NCI-H2029 treated with DMSO at 0.1 percent for 48 hours (cell line): ENCODE results near the gene STK32A.
"Not testable (repeated sequence)": the region's sequence is repeated elsewhere in the genome, so short reads cannot be mapped to it uniquely, and the experiment has no call there.

Source experiments
- DNase-seq: peaks from one replicate; lab custom pipeline; 2025; lab: John Stamatoyannopoulos, UW

Gene STK32A

DNA sequence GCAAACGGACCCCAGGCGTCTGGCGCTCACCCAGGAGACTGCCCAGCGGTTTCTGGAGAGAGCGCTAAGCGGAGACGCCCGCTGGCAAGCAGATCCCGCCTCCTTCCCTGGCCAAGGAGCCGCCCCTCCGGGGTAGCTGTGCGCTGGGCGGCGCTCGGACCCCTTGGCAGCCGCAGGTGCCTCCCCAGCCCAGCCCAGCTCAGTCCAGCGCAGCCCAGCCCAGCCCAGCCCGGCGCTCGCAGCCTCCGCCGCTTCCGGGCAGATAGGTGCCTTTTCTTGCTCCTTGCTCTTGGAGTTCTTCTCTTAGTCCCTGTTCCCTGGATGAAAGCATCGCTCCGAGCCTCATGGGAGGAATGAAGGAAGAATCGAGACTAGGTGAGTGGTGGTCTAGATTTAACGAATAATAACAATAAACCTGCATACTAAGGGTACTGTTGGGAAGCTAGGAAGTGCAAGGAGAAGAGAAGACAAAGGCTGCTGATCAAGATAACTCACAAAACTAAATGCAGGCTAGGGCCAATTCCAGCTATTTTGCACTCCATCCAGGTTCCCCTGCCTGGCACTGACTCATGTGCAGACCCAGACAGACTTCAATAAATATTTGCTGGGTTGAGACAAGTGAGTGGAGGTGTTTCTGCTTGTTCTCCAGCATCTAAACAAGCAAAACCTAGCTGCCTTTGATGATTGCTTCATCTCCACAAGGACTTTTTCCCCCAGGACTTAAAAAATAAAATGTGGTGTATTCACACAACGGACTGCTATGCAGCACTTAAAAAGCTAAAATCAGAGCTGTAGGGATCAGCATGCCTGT, at the start of gene STK32A:
Gene STK32A, plus strand, starts transcription at position 202 of the 811 bp plus-strand sequence. CDS start 4,609 bp downstream, outside the sequence.
- DNase-seq, result peak; percentile 73

DNA sequence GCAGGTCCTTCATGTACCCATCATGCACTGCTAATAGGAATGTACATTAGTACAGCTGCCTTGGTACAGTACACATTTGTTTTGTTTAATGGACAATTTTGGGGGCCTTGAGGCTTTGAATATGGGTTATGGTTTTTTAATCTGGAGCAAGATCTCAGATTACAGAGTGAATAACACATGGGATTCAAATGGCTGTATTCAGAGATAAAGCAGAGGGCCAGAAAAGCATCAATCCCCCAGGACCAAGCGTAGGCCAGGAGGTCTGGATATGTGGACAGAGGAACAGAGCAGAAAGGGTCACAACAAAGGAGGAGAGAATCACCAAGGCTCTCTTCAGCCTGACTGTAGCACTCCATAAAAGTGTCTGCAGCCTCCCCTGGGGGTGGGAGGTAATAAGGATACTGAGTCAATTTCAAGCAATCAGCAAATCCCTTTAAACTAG, 47.7 kb upstream of the STK32A start:
- DNase-seq, result no peak

GRCh38 chr5:147188200-147189108, 46.4 kb upstream of the STK32A start:
- peak; percentile 89 for DNase-seq

GRCh38 chr5:147189109-147189424, 45.8 kb upstream of the STK32A start:
- no peak for DNase-seq

DNA sequence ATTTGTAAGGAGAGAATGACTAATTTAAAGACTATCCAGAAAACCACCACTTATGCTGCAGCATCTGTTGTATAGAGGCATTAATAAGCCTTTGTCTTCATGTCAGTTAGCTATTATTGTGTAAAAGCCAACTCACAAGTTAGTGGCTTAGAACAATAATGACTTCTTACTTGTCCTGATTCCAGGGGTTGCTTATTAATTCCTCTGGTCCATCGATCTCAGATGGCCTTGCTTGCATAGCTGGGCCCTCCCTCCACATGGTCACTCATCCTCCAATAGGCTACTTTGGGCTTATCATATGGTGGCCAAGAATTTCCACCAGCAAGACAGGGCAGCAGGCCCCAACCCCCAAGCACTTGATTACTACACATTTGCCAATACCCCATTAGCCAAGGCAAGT, 44.5 kb upstream of the STK32A start:
- no peak for DNase-seq

- DNase-seq, result no peak
Observed at GRCh38 chr5:147193123-147193522, 41.7 kb upstream of the STK32A start.

GRCh38 chr5:147200004-147200403, 34.8 kb upstream of the STK32A start:
- DNase-seq, result no peak

DNA sequence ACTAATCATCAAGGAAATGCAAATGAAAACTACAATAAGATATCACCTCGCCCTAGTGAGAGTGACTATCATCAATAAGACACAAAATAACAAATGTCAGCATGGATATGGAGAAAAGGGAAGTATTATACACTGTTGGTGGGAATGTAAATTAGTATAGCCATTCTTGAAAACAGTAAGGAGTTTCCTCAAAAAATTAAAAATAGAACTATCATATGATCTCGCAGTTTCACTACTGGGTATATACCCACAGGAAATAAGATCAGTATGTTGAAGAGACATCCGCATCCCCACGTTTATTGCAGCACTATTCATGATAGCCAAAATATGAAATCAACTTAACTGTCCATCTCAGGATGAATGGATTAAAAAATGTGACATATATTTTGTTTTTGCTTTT, 31.6 kb upstream of the STK32A start:
- DNase-seq, result no peak

DNA sequence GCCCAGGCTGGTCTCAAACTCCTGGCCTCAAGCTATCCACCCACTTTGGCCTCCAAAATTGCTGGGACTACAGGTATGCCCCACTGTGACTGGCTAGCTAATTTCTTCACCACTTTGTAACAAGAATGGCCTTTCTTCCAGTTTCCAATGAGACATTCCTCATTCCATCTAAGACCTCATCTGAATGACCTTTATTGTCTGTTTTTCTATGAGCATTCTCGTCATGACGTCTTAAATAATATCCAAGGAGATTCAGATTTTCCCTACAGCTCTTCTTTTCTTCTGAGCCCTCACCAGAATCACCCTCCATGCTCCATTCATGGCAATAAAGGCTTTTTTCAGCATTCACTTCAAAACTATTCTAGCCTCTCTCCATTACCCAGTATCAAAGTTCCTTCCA, 30.2 kb upstream of the STK32A start:
- no peak for DNase-seq

- no peak for DNase-seq
Observed at GRCh38 chr5:147208134-147208533, 26.7 kb upstream of the STK32A start.

GRCh38 chr5:147216552-147217154, 18.2 kb upstream of the STK32A start:
- DNase-seq, result peak; percentile 49

- no peak for DNase-seq
Observed at GRCh38 chr5:147223343-147223742, 11.5 kb upstream of the STK32A start.

GRCh38 chr5:147223948-147224791, 10.7 kb upstream of the STK32A start:
- DNase-seq, result peak; percentile 47

DNA sequence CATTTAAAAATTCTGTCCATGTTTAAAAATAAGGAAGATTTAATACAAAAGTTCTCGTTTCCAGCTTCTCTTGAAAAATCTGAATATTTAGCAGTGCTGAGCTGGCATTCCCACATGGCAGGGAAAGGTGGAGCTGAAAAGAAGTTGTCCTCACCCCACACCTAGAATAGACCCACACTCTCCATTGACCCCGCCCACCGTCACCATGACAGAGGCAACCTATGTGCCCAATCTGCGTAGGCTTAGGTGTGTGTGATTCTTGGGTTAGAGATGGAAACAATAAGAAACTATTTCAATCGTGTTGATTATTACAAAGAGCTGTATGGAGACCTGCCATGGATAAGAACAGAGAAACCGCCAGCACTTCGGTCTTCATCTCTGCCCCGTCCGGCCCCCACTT, 8.9 kb upstream of the STK32A start:
- no peak for DNase-seq

GRCh38 chr5:147226512-147226911, 8.3 kb upstream of the STK32A start:
- no peak for DNase-seq

DNA sequence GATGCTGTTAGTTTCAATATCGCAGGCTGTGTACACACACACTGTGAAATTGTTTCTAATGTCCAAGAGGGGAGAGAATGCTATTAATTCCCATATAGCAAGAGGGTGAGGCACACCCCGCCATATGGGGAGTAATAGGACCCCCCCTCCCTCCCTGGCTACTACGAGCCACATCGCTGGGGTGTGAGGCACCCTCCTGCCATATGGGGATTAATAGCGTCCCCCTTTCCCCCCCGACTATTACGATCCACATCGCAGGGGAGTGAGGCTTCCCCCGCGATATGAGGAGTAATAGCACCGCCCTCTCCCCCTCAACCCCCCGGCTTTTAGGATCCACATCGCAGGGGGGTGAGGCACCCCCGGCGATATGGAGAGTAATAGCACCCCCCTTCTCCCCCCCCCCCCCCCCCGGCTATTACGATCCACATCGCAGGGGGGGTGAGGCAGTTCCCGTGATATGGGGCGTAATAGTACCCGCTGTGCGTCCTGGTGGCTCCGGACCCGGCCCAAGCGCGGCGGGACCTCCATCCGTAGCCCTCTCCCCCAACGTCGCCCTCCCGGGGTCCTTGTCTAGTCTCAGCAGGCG, 494 bp upstream of the STK32A start:
- DNase-seq, result no peak

- no peak for DNase-seq
Observed at GRCh38 chr5:147240266-147240985, 5.6 kb downstream of the STK32A start.

DNA sequence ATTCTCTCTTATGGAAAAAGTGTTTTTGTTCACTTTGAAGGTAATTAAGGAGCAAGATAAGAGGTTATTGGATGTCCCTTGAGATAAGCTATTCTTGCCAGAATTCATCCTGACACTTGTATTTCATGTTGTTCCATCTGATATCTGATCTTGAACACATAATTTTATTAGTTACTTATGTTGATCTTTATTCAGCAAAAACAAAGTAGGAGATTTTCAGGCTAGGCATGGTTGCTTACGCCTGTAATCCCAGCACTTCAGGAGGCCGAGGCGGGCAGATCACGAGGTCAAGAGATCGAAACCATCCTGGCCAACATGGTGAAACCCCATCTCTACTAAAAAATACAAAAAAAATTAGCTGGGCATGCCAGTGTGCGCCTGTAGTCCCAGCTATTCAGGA, 8.4 kb downstream of the STK32A start:
- not testable (repeated sequence) for DNase-seq

GRCh38 chr5:147245381-147246165, 10.7 kb downstream of the STK32A start:
- no peak for DNase-seq

GRCh38 chr5:147248561-147248960, 13.7 kb downstream of the STK32A start:
- DNase-seq, result no peak
